NCI-H1417 (cell line): ENCODE data around the gene DGKQ.
A peak's percentile ranks its signal among the peaks of the same experiment; 100 is the strongest.
"Not testable (repeated sequence)": the region's sequence is repeated elsewhere in the genome, so short reads cannot be mapped to it uniquely, and the experiment has no call there.

Experiments used
- DNase-seq, 3 experiments: peaks; one replicate each; lab custom pipeline; 2025; lab: John Stamatoyannopoulos, UW

Gene DGKQ

GRCh38 chr4:950136-951020 is 23.0 kb downstream of the DGKQ start:
- no peak for DNase-seq

DNA sequence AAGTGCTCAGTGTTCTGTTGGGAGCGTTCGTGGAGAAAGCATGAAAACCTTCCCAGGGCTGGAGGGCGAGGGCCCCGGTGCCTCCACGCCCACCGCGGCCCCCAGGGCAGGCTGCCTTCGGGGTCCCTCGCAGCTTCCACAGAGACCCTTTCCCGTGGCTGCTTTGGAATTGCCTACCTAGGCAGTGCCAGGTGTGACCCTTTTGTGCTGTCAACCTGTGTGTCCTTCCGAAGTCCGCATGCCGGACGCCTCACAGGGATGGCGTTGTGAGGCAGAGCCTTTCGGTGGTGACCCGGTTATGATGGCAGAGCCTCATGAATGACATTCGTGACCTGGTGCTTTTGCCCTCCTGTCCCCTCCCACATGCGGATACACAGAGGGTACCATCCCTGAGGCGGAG is 23.7 kb downstream of the DGKQ start:
- no peak for DNase-seq

- DNase-seq: no peak
These were observed 24.5 kb downstream of the DGKQ start for GRCh38 chr4:948936-949300.

DNA sequence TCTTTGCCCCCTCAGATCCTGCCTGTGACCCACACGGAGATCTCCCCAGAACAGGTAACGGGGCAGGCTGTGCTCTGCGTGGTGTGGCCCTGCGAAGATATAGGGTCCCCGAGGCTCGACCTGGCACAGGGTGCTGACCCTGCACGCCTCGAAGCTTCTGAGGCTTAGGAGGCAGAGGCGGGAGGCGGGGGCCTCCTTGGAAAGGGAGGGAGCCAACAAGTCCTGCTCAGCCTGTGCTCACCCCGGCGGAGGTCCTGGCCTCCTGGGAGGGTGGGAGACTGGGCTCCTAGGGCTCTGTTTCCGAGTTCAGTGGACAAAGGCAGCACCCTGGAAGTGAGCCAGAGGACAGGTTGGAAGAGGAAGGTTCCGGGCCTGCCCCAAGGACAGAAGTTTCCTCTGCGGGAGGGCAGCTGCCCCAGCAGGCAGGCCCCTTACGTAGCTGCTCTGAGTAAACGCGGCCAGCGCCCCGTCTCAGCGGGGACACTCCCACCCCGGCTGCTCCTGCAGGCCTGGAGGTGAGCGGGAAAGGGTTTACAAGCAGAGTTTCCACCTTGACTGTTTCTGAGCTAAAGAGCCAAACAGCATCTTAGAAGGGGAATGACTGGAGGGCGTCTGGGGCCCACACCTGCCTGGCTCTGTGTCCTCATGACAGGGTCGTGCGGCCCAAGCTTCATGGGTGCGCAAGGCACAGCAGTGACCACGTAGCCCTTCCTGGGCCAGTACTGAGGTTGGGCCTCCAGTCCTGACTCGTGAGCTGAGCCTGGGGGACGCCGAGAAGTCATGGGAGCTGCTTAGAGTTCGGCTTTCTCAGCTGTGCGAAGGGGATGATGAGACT is 25.1 kb downstream of the DGKQ start:
- no peak for DNase-seq

DNA sequence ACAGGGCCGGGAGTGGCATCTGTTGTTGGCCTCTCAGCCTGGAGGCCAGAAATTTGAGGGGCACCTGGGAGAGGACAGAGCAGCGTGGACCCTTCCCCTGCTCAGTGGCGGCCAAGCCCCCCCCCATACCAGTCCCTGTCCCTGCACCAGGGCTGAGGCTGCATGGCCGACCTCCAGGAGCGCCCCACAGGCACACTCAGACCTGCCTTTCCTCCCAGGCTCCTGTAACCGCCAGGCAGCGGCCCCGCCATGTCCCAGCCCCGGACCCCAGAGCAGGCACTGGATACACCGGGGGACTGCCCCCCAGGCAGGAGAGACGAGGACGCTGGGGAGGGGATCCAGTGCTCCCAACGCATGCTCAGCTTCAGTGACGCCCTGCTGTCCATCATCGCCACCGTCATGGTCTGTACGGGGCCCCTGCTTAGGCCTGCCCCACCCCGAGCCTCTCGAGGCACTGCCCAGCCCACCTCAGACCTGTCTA is 25.8 kb downstream of the DGKQ start:
- no peak for DNase-seq

DNA sequence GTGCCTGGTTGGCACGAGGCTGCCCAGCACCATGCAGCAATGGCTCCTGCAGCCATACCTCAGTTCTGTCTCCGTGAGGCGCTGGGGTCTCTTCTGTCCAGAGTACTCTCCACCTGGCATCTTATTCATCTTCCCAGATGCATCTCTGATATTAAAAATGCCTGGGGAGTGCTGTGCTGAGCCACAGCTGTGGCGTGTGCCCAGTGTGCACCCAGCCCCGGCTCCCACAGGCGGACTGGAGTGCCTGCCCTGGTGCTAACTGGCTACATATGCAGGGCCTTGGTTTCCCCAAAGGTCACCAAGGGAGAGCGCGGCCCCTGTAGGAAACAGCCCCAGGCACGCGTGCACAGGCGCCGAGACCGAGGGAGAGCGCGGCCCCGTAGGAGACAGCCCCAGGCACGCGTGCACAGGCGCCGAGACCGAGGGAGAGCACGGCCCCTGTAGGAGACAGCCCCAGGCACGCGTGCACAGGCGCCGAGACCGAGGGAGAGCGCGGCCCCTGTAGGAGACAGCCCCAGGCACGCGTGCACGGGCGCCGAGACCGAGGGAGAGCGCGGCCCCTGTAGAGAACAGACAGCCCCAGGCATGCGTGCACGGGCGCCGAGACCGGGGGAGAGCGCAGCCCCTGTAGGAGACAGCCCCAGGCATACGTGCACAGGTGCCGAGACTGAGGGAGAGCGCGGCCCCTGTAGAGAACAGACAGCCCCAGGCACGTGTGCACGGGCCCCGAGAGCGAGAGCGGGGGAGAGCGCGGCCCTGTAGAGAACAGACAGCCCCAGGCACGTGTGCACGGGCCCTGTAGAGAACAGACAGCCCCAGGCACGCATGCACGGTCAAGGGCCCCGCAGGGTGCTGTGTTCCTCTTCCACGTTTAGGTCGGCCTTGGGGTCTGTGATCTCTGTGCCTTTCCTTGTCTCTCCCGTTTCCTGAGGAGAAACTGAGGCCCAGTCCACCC is 26.6 kb downstream of the DGKQ start:
- DNase-seq: no peak

DNA sequence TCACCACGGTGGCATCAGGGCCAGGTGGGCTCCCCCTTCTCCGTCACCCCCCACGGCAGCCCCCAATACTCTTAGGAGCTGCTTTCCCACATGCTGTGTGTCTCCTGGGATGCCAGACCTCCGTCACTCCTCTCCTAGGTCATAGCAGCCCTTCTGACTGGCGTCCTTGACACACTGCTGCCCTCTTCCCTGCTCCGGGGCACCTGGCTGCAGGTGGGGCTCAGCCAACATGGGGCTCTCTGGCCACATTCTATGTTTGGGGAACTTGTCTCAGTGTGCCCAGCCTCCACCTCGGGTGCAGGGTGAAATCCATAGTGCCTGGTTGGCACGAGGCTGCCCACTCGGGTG is 27.3 kb downstream of the DGKQ start:
- no peak for DNase-seq

DNA sequence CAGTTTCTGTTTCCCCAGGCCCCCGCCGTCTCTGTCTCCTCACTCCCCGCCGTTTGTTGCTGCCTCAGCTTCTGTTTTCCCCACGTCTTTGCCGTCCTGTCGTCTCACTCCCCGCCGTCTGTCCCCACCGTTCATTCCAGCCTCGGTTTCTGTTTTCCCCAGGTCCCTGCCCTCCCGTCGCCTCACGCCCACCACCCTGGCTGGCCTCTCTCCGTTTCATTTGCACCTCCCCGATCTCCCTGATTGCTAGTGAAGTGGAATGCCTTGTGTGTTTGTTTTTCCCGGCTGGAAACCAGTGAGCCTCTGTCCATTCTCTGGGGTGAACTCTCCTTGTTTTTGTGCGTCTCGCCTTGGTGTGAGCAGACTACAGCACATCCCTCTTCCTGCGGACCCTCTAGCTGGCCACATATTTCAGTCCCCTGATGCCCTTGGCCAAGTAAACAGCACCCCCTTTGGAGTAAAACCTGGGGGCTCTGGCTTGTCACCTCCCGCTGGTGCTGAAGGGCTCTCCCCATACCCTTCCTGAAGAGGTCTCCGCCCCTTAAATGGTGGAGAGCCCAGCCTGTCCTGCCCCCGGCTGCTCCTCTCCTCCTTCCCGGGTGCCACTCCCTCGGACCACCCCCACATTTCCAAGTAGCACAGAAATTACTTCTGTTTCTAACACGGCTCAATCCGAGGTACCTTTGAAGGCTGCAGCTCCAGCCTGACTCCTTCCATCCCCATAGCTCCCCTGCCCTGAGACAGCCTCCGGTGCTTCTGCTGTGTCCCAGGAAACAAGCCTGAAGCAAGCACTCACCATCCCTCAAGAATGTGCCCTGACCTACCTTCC is 27.9 kb downstream of the DGKQ start:
- peak in 2 of 3 experiments; percentile 34 to 56 for DNase-seq

DNA sequence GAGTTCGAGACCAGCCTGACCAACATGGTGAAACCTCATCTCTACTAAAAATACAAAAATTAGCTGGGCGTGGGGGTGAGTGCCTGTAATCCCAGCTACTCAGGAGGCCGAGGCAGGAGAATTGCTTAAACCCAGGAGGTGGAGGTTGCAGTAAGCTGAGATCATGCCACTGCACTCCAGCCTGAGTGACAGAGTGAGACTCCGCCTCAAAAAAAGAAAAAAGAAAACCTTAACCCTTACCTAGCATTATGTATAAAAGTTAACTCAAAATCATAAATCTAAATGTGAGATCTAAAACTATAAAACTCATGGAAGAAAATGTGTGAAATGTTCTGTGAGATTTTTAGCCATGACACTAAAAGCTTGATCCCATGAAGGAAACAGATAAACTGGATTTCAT is 33.9 kb downstream of the DGKQ start:
- DNase-seq: not testable (repeated sequence)

DNA sequence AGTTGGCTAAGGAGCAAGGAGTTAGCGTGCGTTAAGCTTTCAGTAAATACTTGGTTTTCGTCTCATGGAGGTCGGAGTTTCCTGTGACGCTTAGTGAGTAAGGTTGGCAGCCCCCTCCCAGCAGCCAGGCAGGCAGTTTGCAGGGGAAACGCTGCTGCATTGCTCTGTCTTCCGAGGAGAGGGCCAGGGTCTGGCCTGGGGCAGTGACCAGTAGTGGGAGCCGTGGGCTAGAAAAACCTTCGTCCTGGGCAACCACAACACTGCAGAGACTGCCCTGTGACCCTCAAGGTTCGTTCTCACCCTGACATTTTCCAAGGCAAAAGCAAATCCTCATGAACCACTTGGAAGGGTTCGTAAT is 40.7 kb downstream of the DGKQ start:
- peak in 1 of 3 experiments; percentile 72 for DNase-seq

- DNase-seq: peak; percentile 94 to 99 (median 95)
These were observed 41.2 kb downstream of the DGKQ start, which contains the start of the genes GAK and TMEM175 for GRCh38 chr4:931960-932712. TSS of gene GAK (minus strand) at chr4:932316. CDS start at chr4:932187, 129 bp downstream. TSS of gene TMEM175 (plus strand) at chr4:932460. CDS start at chr4:947740, 15,280 bp downstream.

- DNase-seq: no peak
These were observed 42.0 kb downstream of the DGKQ start for GRCh38 chr4:931194-931959.

DNA sequence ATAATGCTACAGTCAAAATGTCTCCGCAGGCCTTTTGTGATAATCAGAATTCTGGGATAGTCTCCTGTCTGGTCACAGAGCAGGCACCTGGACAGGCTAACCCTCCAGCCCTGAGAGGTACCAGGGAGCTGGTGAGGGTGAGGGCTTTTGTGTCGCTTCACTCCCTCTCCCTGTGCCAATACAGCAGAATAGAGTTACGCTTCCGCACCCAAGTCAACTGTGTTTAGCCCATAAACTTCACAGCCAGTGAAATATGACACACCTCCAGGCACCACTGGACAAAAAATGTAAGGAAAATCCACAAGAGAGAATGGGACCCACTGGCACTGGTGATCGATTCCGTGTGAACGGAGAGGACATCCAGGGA is 42.6 kb downstream of the DGKQ start:
- no peak for DNase-seq

- DNase-seq: no peak
These were observed 43.3 kb downstream of the DGKQ start for GRCh38 chr4:930028-930551.

- no peak for DNase-seq
These were observed 44.1 kb downstream of the DGKQ start for GRCh38 chr4:929096-929765.

DNA sequence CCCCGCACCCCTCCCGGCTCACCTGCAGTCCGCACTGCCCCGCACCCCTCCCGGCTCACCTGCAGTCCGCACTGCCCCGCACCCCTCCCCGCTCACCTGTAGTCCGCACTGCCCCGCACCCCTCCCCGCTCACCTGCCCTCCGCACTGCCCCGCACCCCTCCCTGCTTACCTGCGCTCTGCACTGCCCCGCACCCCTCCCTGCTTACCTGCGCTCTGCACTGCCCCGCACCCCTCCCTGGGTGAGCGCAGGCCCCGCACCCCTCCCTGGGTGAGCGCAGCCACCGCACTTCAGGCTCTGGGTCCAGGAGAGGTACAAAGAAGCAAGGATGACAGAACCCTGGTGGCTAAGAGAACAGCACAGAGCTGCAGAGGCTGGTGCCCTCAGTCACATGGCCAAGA is 45.8 kb downstream of the DGKQ start:
- DNase-seq: not testable (repeated sequence)

GRCh38 chr4:926538-926937 is 46.8 kb downstream of the DGKQ start:
- DNase-seq: no peak

DNA sequence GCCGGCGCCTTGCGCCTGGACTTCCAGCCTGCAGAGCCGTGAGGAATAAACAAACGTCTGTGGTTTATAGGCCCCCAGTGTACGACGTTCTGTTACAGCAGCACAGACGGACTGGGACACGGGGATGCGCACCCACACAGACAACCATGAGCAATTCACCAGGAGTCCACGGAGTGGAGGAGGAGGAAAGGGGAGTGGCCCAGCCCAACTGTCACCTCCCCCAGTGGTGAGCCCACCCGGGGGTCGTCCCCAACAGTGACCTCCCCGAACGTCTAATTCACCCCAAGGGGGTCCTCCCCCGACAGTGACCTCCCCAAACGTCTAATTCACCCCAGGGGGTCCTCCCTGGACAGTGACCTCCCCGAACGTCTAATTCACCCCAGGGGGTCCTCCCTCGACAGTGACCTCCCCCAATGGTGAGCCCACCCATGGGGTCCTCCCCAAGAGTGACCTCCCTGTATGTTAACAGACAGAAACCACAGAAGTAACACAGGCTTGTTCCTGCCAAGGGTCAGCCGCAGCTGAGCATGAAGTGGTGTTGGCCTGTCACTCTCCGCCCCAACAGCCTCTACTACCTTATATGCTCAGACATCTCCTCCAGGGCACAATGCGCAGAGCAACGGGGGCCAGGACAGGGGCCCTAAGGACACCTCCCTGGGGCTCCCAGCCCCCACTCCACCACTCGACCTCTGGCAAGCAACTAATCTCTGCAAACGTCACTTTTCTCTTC is 47.4 kb downstream of the DGKQ start:
- no peak for DNase-seq
